Testis (tissue), 2 donors: ENCODE results near the gene TSPAN2.

Experiments
- POLR2A ChIP-seq: fragments of 450-650 bp; IDR thresholded peaks from one replicate; pipeline ENCODE4 v1.6.1; 2017; ENCODE audit warnings: antibody characterized with exemption, mild to moderate bottlenecking, moderate library complexity
- TF ChIP-seq, protein P1 (sequence below), 3 experiments: fragments of 450-650 bp in 2 of 3; fragments of 200-600 bp in 1 of 3; sonication (generic) in 1 of 3; IDR thresholded peaks; one replicate each; pipeline ENCODE4 v1.5.1; 2016 to 2019; ENCODE audit warnings: antibody characterized with exemption in 3 of 3, mild to moderate bottlenecking in 2 of 3, moderate library complexity in 1 of 3

DNA sequence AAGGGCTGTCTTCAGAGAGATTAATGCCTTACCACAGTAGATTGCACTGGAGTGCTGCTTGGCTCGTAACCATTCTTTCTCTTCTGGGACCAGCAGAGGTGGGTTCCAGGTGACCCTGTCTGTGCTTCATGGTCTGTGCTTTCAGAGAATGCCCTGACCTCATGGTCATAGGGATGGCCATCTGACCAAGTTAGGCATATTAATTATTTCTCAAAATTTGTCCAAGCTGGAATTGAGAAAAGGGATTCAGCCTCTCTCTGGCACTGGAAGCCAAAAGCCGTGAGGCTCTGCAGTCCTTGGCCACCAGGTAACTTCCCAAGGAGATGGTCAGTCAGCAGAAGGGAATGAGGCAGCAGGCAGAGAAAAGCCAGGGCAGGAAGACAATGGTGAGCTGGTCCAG is 37.2 kb upstream of the TSPAN2 start:
- TF ChIP-seq, protein P1, sequence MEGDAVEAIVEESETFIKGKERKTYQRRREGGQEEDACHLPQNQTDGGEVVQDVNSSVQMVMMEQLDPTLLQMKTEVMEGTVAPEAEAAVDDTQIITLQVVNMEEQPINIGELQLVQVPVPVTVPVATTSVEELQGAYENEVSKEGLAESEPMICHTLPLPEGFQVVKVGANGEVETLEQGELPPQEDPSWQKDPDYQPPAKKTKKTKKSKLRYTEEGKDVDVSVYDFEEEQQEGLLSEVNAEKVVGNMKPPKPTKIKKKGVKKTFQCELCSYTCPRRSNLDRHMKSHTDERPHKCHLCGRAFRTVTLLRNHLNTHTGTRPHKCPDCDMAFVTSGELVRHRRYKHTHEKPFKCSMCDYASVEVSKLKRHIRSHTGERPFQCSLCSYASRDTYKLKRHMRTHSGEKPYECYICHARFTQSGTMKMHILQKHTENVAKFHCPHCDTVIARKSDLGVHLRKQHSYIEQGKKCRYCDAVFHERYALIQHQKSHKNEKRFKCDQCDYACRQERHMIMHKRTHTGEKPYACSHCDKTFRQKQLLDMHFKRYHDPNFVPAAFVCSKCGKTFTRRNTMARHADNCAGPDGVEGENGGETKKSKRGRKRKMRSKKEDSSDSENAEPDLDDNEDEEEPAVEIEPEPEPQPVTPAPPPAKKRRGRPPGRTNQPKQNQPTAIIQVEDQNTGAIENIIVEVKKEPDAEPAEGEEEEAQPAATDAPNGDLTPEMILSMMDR (IDR thresholded peaks at IDR 0.05) = no peak
- TF ChIP-seq POLR2A = no peak
